ENCODE results near the gene PYCR2.
"Not testable (repeated sequence)": the region's sequence is repeated elsewhere in the genome, so short reads cannot be mapped to it uniquely, and the experiment has no call there.

The PYCR2 gene

DNA sequence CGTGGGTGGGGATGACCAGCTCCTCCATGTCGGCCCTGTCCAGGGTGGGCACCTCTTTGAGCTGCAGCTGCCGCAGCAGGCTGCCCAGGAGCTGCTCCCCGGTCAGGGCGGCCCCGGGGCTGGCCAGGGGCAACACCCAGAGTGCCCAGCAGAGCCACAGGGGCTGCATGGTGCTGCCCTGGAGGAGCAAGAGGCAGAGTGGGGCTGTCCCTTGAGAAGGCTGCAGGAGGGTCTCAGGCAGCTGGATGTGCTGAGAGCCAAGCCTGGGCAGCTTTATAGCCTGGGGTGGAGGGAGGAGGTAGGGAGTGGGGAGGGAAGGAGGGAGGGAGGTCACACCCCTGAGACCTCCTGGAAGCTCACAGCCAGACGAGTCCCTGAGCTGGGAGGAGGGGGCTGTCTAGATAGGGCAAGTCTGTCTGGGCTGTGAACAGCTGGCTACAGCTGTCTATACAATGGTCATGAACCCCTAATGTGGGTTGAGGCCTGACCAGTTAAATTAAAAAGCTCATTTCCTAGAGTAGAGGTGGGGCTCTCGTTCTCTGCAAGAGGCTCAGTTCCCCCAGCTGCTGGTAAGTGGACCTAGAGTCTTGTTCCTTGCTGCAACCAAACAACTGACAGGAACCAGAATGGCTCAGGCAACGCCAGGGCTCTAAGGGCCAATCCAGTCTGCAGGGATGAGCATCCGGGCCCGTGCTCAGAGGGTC, 35.0 kb downstream of the PYCR2 start, which contains the start of gene LEFTY1:
TSS of gene LEFTY1 (minus strand) at position 249 of the 704 bp plus-strand sequence. CDS start at position 169, 80 bp downstream.
- DNase-seq: no peak

DNA sequence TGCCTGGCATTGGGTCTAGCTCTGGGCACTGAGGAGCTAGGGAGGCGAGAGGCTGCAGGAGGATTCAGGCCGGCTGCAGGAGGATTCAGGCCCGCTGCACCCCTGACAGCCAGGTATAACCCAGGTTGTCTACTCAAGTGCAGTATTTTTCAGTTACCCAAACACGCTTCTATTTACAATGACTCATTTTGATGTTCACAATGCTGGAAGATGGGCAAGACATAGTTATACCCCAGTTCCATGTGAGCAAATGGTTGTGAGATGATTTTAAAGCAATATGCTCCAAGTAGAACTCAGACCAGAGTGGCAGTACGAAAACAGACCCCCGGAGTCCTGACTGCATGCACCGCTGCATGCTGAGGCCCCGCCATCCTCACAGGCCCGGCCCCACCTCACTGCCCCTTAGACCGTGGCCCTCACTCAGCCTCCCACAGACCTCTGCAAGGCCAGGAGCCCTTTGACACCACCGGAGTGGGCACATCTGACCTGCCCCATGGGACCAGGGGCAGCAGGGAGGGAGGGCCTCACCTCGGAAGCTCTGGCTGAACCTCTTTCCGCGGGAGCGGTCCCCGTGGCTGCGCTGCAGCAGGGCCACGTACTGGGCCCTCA, 35.7 kb downstream of the PYCR2 start:
- no peak for DNase-seq

DNA sequence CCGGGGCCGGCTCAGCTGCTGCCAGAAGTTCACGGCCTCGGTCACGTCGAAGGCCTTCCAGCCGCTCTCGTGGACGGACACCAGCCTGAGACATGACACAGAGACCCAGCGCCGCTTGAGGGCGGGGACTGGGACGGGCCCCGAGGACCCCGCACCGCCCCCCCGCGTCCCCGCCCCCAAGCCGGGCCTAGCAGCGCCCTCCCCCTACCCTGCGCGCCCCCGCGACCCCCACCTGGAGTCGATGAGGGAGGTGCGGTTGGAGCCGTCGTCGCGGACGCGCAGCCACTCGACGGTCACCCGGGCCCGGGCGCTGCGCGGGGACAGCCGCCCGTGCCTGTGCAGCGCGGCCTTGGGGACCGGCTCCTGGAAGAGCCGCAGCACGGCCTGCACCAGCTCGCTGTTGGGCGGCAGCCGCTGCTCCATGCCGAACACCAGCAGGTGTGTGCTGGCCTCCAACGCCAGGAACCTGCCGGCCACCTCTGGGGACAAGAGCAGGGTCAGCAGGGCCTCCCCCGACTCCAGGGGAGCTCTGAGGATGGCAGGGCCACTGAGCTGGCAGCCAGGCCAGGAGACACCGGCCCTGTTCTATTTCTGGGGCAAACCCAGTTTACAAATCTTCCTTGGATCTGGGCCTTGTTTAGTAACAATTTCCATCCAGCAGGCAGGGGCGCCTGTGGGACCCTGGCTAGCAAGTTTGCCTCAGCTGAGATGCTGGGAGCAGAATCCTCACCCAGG, 36.3 kb downstream of the PYCR2 start:
- DNase-seq: not testable (repeated sequence)

DNA sequence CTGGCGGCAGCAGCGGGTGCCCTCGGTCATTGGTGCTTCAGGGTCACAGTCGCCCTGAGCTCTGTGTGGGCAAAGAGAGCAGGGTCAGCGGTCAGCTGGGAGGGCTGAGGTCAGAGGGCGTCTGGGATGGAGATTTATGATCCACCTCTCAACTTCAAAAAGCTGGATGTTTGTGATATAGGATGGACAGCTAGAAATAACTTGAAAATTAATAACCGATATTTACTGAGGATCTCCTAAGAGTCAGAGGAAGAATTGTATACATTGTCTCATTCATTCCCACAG, 37.1 kb downstream of the PYCR2 start:
- no peak for DNase-seq

DNA sequence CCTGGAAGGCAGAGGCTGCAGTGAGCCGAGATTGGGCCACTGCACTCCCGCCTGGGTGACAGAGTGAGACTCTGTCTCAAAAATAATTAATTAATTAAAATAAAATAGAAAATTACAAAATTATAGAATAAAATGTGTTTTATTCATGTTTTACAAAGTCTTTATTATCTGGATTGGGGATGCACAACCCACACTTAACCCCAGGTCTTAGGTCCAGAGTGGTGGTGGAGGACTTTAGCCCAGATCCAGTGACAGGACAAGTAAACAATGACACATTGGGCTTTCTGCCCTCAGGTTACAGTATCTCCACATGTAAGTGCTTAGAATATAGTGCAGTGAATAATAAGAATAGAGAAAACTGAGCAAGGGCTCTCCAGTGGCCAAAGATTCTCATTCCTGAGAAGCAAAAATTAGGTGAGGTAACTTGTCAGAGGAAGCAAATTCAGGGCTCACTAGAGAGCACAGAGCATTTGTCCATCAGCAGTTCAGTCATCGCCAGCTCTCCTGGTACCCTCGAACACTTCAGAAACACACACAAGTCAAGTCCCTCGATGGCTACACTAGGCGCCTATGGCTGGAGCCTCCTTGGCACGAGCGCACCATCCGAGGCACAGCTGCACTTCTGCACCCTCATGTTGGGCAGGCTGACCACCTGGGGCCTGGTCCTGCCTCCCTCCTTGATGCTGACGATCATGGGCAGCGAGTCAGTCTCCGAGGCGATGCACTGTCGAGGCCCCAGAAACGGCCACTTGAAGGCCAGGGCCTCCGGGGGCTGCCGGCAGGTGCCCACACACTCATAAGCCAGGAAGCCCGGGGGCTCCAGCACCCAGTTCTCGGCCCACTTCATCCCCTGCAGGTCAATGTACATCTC, 37.7 kb downstream of the PYCR2 start:
- DNase-seq: no peak

DNA sequence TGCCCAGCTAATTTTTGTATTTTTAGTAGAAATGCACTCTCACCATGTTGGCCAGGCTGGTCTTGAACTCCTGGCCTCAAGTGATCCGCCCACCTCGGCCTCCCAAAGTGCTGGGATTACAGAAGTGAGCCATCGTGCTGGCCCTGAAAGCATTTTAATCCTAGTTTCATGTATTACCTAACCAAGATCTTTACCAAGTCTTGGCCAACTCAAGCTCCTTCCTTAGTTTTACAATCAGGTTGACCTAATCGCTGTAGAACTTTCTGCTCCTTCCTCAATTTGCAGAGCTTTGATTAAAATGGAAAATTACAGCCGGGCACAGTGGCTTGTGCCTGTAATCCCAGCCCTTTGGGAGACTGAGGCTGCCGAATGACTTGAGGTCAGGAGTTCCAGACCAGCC, 38.7 kb downstream of the PYCR2 start:
- no peak for DNase-seq

DNA sequence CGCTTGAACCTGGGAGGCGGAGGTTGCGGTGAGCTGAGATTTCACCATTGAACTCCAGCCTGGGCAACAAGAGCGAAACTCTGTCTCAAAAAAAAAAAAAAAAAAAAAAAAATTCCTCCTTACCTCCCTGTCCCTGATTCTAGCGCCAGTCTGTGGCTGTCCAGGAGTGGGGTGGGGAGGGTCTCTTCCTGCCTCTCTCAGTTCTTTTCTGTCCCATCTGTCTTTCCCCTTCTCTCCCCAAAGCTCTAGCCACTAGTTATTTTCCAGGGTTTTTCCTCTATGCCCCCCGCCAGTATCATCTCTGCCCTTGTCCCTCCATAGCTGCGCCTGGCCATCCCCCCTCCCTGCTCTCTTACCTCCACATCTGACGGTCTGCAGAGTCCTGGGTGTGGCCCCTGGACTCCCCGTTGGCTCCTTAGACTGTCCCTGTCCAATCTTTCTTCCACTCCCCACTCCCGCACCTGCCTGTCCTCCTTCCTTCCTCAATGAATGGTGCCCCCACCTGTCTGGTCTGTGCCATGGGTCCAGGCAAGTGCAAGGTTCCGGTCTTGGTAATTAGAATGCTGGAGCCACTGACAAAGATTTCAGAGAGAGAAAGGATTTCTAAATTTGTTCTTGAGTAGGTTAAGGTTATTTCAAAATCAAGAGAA, 40.3 kb downstream of the PYCR2 start:
- DNase-seq: no peak

DNA sequence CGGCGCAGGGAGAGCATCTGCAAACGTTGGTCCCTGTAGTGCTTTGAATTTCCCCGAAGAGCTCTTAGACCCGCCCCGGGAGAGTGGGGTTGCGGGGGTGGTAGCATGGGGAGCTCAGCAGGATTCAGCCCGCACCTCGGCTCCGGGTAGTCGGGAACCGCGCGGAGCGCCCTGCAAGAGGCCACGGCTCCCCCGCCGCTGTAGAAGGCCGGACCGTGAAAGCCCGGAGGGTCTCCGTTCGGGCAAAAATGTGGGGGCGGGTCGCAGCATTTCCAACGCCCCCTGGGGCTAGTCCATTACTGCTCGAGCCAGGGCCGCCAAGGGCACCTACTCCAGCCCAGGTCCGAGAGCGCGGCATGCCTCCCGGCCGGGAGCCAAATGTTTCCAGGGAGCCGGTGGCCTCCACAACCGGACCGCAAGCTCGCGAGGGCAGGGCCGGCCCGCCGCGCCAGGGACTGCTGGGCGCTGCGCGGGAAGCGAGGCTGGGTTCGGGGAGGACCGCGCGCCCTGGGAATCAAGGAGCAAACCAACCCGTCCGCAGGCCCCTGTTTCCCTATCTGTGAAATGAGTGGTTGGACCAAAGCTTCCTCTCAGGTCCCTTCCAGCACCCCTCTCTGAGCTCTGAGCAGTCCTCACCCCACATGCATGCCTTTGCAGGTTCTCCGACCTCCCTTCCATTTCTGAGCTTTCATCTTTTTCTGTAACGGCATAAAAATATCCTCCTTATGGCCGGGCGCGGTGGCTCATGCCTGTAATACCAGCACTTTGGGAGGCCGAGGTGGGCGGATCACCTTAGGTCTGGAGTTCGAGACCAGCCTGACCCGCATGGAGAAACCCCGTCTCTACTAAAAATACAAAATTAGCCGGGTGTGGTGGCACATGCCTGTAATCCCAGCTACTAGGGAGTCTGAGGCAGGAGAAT, 41.1 kb downstream of the PYCR2 start:
- DNase-seq: no peak

DNA sequence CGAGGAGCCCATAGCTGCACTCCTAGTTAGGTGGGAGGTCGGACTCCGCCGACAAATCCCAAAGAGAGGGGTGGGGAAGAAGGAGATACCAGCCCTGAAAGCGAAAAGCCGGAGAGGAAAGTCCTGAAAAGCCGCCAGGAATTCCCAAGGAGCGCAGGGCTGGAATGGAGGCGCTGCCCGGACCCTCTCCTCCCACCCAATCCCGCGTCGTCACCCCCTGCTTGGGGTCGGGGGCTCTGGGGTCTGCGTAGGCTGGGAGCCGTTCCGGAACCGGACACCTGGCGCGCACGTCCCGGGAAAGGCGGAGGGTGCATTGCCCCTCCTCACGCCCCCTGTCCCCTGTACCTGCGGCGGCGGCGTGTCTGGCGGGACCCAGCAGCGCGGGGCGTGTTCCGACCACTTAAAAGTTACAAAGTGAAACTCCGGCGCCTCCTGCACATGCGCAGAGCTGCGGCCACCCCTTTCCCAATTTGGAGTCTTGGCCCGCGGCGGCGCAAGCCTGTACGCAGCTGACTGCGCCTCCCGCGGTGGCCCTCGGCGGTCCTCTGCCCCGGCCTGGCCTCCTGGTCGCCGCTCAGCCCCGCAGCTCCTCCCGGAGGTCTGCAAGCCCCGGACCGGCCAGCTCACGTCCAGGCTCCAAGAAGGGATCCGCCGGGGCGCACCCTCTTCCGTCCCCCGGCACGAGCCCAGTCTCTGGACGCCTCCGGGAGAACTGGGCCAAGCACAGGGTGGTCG, 41.9 kb downstream of the PYCR2 start, which contains the start of gene TMEM63A:
TSS of gene TMEM63A (minus strand) at position 422 of the 735 bp plus-strand sequence. CDS start 4,800 bp downstream, outside the sequence.
- DNase-seq: peak; percentile 60

DNA sequence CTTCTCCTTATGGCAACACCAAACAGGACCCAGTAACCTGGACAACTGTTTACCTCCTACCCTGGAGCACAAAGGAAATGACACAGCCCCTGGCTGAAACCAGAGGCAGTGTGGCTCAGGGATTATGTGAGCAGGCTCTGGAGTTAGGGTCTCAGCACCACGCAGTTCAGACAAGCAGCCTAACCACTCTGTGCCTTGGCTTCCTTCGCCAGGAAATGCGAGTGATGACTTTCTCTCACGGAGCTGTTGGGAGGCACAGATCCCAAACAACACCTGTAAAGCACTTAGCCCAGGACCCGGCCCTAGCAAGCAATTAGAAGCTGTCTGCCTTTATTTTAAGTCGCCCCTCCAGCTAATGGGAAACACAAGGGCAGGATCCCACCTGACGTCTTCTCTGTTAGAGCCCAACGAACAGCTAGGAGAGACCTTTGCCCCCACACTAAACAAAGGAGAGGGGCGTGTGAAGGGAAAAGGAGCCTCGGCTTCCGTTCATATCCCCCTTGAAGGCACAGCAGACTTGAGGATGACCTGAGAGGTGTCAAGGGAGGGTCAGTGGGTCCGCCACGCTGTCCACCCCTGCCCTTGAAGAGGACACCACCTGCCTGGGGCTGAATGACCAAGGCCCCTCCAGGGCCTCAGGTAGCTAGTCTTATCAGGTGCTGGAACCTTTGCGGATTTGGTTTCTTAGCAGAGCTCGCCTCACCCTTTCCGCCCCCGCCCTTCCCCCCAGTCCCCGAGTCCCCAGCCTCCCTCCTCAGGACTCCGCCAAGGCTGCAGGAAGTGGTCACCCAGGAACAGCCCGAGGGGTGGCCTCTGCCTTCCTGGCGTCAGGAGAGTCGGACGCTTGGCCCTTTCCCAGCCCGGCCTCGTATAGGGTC, 42.7 kb downstream of the PYCR2 start:
- DNase-seq: no peak

DNA sequence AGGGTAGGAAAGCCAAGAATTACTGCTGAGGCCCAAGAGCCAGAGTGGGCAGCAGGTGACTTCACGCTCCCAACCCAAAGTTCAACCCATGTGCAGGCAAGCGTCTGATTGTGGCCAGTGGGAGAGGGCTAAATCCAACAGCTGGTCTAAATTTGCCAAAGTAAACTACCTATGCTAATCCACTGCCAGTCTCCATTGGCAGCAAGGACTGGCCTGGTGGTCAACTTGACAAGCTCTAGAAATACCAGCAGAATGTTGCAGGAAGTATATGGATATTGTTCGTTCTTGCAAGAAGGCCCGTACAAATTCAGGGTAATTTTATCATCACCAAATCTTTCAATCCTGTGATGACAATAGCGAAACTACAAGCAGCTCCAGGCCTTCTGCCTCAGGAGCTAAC, 43.4 kb downstream of the PYCR2 start:
- no peak for DNase-seq

DNA sequence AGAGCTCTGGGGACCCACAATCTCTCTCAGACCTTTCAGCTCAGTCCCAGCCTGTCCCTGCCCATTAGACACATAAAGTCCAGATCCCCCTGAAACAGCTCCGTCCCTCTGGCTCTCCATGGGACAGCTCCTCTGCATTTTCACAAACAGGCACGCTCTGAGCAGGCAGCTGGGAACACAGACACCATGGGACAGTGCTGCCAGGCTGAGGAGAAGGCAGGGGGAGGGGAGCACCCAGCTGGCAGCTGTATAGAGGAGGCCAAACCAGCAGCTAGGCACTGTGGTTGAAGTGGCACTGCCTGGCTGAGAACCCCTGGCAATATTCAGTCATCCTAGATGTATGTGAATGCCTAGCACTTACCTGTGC, 43.8 kb downstream of the PYCR2 start:
- DNase-seq: no peak

DNA sequence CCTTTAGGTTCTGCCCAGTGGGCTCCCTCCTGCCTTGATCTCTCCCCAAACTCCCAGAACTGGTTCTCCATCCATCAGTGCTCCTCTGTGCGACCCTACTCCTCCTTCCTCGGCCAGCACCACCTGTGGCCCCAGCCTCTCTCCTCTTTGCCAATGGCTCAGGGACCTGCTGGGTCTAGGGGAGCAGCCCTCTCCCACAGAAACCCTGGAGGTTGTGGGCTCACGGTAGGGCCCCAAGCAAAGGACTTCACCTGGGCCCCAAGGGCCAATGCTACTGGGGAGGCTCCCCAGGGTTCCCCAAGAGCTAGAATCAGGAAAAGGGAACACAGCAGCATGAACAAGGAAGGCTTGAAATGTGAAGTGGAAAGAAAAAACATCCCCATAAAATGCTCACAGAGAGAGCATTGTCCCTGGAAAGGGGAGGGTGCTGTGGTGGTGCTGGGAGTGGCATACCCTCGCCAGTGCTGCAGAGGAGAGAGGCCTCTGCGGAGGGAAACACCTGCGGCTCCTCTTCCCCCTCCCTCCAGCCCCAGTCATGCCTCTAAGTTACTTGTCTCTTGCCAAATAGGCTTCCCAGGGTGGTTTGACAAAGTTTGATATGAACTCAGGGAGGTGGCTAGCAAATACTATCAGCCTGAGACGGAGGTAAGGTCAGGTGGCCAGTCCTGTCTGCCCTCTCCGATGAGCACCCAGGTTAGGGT, 44.4 kb downstream of the PYCR2 start:
- DNase-seq: no peak

DNA sequence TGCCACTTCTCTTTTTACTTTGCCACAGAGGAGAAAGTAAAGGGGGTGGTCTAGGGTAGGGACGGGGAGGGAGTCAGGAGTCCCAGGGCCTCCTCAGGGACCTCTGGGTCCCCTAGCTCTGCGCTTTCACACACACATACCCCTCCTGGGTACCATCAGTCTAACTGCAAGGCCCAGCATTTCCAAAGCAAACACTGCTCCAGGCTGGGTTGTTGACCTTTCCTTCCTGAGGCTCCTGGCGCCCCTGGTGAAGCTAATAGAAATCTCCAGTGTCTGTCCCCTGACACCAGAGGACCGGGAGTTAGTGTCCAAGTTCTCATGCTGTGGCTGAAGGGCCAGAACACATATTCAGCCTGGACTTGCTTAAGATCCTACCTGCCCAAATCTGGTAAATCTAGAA, 45.8 kb downstream of the PYCR2 start:
- DNase-seq: no peak

DNA sequence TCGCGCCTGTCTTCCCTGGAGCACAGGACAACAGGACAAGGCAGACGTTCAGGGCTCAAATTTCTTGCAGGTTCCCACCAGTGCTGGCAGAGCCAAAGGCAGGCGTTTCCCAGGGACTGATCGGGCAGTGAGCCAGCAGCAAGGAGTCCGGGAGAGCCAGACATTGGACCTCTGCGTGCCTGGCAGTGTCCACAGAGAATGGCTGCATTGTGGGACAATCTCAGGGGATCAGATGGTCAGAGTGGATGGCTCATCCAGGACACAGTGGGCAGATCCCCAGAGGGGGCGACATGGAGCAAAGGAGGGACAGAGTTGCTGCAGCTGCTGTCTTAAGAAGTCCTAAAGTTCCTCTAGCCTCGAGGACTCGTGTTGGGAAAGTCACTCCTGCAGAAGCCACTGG, 46.5 kb downstream of the PYCR2 start:
- DNase-seq: peak; percentile 84

DNA sequence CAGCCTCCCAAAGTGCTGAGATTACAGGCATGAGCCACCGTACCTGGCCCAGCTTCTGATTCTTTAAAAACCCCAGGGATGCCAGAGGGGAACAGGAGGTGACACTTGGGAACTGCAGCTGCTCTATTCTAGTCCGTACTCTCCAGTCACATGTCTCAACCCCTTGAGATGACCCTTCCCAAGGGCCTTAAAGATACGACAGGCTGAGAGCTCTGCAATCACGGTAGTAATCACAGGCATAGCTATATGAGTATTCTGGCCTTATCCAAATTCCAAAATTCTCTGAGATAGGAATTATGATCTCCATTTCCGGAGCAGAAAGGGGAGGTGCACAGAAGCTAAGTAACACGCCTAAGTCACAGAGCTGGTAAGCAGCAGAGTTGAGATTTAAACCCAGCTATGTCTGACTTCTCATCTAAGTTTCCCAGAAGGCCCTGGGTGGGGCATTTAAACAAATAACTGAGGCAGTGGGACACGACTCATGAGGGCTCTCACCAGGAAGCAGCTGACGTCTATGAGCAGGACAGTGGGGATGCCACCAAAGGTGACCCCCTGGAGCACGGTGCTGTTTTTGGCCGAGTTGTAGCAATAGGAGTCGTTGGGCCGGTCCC, 47.0 kb downstream of the PYCR2 start:
- no peak for DNase-seq

DNA sequence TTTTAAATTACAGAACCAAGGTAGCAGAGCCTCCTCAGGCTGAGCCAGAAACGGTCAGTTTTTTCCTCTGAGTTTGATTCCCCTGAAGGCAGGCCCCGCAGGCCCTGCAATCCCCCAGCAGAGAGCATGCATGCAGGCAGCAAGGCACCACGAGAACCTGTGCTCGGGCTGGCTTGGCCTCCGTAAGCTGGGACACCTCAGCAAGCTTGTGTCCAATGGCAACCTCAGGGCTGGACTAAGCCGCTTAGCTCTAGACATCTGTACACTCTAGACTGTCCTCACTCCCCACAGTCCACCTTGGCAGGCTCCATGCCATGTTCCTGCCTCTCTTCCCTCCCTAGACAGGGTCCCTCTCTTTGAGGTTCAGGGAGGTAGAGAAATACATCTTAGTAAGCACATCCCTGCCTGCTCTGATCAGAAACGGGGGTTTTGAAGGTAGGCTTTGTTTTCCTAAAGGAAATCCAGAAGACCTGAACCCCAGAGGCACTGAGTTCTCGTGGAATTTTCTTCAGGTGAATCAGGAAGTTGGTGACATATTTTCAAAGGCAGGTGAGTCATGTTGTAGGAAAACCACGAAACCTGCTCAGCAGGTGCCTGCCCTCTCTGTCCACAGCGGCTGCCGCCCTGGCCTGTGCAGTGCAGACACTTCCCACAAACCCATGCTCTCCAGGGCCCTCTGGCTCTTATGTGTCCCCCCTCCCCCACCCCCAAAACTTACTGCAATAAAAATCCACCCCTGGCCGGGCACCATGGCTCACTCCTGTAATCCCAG, 48.8 kb downstream of the PYCR2 start:
- DNase-seq: peak; percentile 96

DNA sequence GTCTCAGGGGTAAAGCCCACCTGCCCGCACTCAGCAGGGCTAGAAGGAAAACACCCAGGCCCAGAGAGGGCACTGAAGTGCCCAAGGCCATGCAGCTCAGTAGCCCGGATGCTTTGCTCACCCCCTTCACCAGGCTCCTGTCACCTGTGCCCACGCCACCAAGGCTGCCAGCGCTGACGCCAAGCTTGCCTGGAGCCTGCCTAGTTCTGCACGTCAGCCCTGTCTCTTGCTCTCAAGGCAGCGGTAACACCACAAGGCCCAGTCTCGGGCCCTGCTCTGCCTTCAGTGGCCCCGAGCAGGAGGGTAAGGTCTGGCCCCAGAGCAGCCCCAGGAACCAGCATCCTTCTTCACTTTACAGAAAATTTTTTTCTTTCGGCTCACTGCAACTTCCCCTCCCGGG, 49.6 kb downstream of the PYCR2 start:
- DNase-seq: no peak

Measured in NCI-H82 (cell line).